ENCODE measurements around the gene S100A5.

Gene S100A5

DNA sequence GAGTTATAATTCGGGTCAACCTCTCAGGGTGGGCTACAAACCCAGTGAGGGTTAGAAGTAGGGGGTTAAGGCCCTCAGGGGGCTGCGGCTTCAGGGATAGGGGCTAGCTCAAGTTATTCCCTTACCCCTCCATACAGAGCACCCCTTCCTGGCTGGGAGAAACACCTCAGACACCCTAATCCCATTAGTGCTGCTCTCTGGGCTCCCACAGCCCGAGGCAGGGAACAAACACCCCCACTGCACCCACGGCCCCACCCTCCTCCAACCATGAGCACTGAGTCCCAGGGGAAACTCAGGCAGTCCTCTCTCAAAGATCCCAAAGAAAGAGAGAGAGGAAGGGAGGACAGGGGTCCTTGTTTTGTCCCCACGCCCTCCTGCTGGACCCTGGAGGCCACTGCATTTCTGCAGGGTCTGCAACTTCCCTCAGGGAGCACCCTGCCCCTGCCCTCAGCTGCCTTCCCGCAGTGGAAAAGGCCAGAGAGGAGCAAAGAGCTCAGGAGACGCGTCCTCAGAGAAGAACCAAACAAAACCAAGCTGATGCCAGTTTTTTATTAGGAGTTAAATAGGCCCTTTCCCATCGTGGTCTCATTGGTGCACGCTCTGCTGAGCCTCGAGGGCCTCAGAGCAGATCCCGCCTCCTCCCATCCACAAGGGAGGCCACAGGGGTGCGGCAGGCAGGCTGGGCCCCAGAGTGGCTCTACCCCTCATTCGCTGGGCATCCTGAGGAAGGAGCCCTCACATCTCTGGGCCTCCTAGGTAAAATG lies 6.2 kb upstream of the S100A5 start:
- no peak for DNase-seq

DNA sequence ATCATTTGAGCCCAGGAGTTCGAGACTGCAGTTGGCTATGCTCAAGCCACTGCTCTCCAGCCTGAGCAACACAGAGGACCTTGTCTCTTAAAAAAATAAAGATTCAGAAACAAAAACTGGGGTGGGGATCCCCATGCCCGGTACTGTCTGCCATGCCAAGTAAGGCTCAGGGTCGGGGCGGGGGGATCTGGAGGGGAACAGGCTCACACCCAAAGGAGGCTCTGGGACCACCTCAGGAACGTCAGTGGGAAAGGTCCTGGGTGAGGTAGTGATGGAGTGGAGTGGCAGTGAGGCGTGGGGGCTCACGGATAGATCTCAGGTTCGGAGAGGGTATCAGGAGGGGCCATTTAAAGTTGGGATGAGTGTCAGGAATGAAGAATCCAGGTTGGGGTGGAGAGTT lies 5.6 kb upstream of the S100A5 start:
- DNase-seq = no peak

DNA sequence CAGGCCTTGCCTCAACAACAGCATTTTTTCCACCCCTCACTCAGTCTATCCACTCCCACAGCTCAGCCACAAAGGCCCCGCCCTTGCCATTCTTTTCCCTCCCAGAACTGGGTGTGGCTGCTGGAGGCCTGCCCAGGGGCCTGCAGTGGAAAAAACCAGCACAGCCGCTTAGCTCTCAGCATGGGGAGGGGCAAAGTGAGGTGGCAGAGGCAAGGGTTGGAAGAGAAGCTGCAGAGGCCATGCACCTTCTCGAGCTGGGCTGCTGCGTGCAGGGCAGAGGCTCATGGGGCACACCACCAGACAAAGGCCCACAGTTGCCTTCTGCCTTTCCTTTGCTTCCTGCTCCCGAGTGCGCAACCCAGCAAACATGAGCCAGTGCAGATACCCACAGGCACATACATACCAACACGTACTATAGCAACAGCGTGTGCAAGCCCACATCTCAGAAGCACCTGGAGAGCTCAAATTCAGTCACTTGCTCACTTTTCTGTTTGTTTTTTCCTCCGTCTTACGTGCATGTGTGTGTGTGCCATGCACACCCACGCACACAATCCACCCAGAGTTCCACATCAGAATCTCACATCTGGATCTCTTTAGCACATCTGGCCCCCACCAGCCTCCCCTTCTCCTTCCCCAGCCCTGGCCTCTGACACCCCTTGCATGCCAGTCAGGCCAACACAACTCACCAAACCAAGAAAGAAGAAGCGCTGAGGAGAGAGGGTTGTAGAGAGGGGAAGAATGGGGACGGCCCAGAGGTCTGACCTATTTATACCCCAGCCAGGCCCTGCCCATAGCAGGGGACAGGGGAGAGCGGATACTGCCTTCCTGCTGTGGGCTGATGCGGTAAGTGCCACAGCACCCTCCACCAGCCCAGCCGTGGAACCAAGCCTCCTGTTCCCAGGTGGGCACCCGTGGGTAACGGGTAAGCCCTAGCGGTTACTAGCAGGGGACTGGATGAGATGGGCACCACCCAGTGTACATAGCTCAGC lies 4.6 kb upstream of the S100A5 start, which contains the start of gene S100A4:
S100A4 (minus strand) TSS at position 740 of the 989 bp plus-strand sequence. CDS start 1,012 bp downstream, outside the sequence.
- peak; percentile 65 for DNase-seq

DNA sequence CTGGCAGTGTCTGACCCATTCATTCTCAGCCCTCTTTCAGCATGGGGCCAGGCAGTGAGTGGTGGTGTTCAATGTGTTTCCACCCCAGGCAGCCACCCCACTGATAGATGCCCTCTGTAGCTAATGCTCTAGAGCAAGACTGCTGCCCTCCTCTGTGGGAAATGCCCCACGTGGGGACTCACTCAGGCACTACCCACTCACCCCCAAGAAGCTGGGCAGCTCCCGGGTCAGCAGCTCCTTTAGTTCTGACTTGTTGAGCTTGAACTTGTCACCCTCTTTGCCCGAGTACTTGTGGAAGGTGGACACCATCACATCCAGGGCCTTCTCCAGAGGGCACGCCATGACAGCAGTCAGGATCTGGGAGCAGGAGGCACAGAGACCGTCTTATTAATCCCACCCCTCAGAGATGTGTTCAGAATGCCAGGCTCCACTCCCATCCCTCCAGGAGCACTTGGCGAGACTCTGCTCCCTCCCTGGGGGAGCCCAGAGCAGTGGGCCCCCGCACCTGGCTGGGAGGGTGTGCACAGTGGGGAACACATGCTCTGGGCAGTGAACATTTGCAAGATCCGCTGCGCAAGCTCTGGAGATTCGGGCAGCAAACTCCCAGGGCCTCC lies 3.8 kb upstream of the S100A5 start:
- DNase-seq = no peak

DNA sequence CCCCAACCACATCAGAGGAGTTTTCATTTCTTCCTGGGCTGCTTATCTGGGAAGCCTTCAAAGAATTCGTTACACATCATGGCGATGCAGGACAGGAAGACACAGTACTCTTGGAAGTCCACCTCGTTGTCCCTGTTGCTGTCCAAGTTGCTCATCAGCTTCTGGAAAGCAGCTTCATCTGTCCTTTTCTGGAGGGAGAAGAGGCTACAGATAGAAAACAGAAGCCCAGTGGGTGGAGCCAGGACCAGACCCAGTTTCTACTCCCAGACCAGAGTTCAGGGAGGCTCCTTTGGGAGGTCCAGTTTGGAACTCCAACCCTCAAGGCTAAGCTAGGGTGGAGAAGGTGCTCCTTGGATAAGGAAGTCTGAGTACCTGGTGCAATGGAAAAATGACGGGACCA lies 3.0 kb upstream of the S100A5 start:
- DNase-seq = no peak

DNA sequence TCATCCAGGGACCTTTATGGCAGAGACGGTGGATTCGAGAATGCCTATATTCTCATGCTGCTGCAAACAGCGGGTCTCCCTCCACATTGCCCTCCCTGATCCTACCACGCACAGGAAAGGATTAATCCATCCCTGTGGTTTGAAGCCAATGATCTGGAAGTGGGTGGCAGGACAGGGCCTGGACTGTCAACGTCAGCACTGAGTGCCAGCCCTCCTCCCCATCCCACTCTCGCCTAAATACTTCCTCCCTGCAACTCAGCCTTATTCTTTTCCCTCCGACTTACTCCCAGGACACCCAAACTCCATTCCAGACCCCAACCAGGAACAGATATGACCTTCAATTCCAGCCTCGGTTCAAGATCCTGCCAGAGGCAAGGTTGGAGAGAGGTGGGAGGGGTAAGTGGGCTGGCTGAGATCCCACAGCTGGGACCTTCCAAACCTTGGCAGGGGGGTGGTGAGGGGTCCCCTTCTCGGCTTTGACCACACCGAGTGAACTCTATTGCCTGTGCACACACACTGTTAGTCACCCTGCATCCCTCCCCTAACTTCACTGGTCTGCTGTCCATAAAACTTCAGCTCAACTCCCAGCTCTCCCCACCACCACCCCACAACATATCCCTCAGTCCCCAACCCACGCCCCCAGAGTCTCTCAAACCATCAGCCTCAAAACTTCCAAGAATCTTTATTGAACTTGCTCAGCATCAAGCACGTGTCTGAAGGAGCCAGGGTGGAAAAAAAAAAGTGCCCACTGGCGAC lies 2.4 kb upstream of the S100A5 start:
- no peak for DNase-seq

DNA sequence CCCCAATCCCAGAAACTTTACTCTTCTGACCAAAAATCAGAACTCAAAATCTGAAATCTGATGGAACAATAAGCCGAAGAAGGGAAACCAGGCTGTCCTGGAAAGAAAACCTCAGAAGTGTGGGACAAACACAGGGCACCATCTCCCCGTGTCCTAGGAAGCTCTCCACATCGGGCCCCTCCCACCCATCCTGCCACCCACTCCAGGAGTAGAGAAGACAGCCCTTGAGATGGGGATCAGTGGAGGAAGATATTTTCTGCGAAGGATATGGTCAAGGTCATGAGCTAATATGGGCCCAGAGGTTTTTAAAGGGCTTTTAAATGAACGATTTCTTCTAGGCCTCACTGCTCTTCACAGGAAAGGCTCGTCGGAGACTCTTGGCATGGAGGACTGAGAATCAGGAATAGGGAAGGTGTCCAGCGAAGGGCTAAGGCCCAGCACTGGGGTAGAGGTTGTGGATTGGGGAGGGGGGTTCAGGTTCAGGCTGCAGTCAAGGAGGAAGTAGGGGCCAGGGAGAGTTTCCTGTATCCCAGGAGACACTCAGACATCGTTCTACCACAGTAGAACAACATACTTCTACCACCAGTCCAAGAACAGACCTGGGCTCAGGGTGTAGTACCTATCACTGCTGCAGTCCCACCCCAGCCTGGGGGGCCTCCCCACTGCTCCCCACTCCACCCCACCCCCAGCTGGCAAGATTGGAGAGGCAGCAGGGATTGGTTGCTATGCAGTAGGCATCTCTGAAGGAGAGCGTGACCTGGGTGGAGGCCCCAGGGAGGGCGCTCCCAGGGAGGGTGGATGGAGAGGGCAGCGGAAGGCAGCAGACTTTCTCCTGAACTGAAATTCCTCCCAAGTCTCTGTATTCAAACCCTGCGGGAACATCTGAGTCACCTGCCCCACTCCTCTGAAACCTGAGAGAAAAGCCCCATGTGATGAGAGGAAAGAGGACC lies 1.2 kb upstream of the S100A5 start:
- DNase-seq = no peak

DNA sequence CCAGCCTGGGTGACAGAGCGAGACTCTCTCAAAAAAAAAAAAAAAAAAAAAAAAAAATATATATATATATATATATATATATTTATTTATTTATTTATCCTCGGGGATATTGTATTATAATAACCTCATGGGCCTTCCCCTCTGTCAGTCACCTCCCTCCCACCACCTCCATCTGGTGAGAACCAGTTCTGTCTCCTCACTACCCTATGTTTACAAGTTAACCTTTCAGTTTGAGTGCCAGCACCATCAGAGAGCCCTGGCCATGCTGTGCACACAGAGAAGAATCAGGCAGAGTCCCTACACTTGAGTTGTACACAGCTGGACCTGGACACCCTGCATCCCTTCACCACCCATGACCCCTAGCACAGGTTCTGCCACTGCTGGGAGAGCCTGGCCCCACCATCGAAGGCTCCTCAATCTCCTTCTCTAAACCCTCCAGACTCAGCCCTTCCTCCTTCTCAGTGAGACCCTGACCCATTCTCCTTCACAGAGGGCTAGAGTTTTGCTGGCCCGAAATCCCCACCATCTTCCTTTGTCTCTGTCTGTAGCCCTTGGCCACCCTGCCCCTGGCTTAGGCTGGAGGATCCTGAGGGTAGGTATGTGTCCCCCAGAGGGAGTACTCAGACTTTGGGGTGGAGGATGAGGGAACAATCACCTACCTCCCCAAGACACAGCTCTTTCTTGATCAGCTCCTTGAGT lies 1.2 kb downstream of the S100A5 start:
- no peak for DNase-seq

DNA sequence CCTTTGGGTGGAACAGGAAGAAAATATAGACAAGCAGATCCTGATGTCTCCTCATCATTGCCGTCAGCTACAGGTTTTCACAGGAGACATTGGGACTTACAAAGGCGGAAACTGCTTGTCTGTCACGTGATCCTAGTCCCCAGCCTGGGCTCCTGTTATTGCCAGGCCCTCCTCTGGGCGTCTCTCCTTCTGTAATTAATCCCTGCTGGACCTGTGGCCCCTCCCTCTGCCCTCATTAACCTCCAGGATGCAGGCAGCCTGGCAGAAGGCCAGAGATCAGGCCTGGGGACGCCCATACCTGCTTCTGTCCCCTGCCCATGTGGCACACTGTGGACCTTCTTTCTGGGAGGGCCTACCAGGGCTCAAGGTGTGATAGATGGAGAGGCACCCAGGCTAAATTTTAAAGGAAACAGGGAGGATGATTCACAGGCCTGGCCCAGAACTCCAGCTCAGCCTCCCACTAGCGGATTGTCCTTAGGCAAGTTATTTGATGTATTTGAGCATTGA lies 2.4 kb downstream of the S100A5 start:
- DNase-seq = no peak

DNA sequence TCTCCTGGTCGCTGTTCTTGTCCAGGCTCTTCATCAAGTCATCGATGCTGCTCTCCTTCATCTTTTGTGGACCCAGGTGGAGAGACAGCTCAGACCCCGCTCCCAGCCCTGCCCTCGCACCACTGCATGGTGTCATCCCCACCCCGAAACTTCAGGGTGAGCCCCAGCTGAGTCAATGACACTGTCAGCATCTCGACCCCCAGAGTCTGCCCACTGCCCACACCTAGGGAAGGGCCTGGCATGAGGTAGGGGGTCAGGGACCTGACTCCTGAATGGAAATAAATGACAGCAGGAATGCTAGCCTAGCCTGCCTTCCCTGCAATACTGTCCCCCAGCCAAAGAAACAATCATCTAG lies 3.4 kb downstream of the S100A5 start:
- no peak for DNase-seq

DNA sequence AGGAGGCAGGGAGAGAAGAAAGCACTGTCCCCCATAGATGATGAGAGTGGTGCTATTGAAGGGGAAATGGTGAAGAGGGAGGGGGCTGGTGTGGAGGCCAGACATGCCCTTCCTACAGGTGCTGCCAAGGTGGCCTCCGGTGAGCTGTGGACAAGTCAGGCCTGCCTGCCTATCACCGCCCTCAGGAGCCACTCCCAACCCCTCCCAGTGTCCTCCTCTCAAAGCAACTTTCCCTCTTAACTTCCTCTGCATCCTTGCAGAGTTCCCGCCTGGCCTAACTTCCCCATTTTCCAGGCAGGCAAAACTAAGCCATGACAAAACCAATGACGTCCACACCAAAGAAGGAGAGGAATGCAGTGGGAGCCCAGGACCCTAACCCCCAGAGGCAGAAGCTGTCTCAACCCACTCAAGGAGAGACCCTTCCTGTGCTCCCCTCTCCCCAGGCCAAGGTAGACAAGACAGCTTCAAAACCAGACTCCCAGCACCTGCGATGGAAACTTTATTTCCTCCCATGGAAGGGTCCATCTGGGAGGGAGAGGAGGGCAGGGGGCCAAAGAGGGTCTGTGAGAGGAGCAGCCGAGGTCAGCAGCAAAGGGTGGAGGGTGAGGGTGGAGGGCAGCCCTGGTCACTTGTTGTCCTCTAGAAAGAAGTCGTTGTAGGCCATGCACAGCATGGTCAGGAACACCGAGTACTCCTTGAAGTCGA lies 3.9 kb downstream of the S100A5 start:
- DNase-seq = no peak

DNA sequence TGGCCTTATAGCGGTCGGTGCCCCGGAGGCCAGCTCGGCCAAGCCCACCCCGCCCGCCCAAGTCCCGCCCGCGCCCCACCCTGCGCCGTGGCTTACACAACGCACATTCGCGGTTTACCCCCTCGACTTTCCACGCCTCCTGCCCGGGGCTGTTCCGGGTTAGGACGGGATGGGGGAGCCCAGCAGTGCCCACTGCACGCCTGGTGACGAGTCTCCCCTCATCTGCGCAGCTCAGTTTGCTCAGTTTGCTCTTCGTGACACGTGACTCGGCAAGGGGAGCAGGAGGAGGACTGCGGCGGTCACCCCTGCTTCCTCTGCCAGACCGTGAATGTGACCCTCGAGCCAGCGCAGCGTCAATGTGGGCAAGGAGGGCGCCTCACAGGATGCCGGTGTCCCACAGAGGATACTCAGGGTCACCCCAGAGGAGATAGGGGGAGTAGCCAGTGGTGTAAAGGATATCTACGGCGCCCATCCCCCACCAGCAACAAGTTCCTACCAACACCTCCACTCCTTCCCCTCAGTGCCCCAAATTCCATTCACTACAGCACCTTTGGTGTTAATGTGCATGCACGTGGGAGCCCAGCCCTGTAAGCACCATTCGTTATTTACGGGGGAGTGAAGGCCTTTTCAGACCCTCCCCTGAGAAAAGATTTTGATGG lies 4.6 kb downstream of the S100A5 start:
- DNase-seq = peak; percentile 74

DNA sequence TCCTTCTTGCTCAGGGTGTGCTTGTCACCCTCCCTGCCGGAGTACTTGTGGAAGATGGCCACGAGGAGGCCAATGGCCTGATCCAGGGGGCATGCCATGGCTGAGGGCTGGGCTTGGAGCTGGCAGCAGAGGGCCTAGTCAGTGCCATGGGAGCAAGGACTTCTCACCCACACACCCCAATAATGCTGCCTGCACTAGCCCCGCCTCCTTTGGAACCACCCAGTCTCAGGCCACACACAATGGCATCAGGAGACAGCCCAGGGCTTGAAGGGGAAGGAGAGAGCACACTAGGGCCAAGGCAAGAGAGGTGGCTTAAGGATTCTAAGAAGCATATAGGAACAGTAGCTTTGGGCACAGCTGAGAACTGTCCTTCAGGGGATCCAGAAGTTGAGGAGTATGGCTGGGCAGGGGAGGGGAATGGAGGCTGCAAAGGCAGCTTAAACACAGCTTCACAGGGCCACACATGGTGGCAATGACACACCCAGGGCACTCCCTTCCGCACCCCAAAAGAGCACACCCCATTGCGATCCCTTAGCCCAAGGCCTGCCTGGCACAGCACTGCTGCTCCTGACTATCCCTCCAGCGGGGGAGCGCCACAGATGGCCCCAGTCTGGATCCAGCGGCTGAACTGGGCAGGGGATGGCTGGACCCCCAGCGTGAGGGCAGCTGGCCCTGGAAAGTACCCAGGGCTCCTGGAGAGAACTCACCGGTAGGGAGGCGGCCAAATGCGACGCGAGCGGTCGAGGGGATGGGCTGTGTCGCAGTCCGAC lies 5.3 kb downstream of the S100A5 start, which contains the start of gene S100A6:
S100A6 (minus strand) TSS at position 750 of the 770 bp plus-strand sequence; CDS start at position 98, 652 bp downstream.
- peak; percentile 23 for DNase-seq

DNA sequence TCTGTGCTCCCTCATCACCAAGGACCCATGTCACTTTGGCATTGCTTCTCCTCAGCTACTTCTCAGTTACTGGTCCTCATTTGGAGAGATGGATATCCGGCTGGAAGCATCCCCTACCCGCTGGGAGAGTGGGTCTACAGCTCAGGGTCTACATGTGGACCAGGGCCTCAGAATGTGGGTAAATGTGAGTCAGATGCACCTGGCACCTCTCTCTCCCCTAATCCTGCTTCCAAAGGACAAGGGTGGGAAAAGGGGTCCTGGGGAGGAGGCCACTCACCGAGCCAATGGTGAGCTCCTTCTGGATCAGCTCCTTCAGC lies 5.9 kb downstream of the S100A5 start:
- no peak for DNase-seq

DNA sequence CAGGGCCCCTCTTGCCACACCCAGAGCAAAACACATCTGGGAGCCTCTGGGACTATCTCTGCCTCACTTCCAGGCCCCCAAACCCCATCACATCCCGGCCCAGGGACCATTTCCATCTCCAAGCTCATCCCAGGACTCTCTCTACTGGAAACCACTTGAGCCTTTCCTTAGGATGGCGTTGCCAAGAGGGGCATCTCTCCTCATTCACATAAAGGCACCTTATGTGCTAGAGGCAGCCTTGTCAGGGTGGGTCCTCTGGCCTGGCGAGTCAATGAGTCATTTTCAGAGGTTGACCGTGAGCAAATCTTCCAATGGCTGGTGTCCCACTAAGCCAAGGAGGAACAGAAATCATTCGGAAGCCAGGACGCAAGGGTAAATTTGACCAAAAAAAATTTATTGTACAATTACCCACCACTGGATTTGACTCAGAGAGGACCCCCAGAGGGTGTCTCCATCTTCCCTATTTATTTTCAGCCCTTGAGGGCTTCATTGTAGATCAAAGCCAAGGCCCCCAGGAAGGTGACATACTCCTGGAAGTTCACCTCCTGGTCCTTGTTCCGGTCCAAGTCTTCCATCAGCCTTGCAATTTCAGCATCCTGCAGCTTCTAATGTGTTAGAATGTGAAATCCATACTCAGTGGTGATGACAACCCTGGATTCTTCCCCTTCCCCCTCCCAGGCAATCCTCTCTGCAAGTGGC lies 6.4 kb downstream of the S100A5 start:
- no peak for DNase-seq

DNA sequence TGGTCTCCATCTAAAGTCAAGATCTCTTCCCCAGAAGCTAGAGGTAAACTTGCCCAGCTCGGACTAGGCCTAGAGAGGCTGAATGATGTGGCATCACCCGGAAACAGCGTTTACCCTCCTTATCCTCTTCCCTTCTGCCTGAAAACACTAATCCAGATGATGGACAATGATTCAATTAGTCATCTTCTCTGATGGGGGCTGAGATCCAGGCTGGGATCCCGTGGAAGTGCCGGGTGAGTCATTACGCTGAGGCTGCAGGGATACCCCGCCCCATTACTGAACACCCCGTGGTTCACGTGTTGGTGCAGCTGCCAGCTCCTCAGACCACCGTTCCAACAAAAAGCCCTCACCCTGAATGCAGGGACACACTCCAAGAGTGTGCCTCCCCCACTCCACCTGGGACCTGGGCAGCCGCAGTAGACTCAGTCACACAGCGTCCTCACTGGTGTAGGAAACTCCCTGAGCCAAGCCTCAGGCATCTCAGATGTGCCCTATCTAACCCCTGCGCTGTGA lies 7.0 kb downstream of the S100A5 start:
- peak; percentile 17 for DNase-seq

DNA sequence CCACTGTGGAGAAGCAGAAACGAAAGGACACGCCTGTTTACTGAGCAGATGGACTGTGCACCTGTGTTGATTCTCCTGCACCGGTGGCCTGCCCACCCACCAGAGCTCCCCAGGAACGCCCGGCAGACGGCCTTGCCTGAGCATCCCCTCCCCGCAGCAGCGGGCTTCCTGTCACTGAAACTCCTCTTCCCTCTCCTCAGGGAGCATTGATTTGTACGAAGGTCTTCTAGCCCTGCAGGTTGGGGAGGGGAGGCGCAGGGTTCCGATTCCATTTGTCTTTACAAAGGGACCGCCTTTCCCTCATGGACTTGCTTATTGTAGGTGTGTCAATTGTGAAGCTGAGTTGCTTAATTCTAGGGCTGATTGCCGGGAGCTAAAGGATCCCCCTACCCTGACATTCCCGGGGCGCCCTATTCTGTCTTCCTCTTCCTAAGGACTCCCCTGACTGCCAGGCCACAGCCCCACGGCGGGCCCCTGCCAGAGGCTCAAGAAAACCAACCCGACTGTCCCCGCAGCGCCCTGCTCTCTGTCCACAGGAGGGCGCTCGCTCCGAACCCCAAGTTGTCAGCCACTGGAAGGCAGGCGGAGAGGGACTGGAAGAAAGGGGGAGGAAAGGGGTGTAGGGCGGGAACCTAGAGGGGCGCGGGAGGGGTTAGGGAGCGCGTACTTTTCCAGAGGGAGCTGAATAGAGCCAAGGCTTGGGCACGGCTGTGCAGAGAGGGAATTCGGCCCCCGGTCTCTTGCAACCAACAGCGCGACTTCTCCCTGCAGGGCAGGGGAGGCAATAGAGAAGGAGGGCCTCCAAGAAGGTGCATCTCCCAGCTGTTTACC lies 7.8 kb downstream of the S100A5 start:
- peak; percentile 77 for DNase-seq
